ENCODE measurements around the gene FBXW2. TPM values are rescaled to one million over a fixed set of nuclear protein-coding genes. Genes with fewer than 3 reads are reported as not detected.

Gene FBXW2
- total RNA-seq, 2 experiments from 2014 or later, result 30.0 to 69.0 TPM

DNA sequence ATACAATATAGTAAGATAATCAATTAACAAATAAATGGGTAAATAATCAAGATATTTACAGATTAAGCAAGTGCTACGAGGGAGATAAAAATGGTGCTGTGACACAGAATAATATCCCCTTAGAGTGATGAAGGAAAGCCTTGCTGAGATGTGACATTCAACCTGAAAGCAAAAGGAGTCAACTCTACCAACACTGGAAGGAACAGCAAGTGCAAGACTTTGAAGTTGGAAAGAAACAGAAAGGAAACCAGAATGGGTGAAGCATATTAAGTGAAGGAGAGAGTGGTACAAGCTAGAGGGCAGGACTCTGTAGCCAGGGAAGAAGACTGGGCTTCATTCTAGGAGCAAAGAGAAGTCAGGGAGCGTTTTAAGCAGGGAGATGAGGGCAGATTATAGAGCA lies 66.7 kb downstream of the FBXW2 start:
- CTCF ChIA-PET (ENCODE audit: unreplicated experiment), result interaction anchor here (0.5 kb wide), 1 partner anchor 15 kb away, joined by 5 read pairs; no protein-coding TSS in a partner anchor
- POLR2A ChIA-PET, result interaction anchor here (0.5 to 0.9 kb wide), 3 partner anchors 8 to 338 kb away, joined by 3 read pairs; no protein-coding TSS in a partner anchor
- DNase-seq (ENCODE audit: low spot score), result no peak
- H4K20me1 ChIP-seq (ENCODE audit: insufficient read depth, low read length), result no peaks in the 10 kb centered on the region
- H3K27ac ChIP-seq (ENCODE audit: low read depth, low read length, poor library complexity, severe bottlenecking), result no peak overlapping the region
- BruUV-seq (replicated peaks), result no TSS peak
- no peaks in the 10 kb centered on the region for H3K36me3 ChIP-seq (ENCODE audit: insufficient read depth, low read length)
- H3K4me1 ChIP-seq (ENCODE audit: insufficient read depth, low read length, poor library complexity, severe bottlenecking), result peaks cover 9% of the 10 kb centered on the region
- intact Hi-C loops (cut with micrococcal nuclease; ENCODE audit: unreplicated experiment), result no loop called here
- H3K79me2 ChIP-seq (ENCODE audit: insufficient read depth, low read depth, low read length), result no peaks in the 10 kb centered on the region
- TF ChIP-seq EZH2phosphoT487 (IDR thresholded peaks at IDR 0.05; ENCODE audit: borderline replicate concordance, low read depth, low read length), result no peak
- TF ChIP-seq, protein P1, sequence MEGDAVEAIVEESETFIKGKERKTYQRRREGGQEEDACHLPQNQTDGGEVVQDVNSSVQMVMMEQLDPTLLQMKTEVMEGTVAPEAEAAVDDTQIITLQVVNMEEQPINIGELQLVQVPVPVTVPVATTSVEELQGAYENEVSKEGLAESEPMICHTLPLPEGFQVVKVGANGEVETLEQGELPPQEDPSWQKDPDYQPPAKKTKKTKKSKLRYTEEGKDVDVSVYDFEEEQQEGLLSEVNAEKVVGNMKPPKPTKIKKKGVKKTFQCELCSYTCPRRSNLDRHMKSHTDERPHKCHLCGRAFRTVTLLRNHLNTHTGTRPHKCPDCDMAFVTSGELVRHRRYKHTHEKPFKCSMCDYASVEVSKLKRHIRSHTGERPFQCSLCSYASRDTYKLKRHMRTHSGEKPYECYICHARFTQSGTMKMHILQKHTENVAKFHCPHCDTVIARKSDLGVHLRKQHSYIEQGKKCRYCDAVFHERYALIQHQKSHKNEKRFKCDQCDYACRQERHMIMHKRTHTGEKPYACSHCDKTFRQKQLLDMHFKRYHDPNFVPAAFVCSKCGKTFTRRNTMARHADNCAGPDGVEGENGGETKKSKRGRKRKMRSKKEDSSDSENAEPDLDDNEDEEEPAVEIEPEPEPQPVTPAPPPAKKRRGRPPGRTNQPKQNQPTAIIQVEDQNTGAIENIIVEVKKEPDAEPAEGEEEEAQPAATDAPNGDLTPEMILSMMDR (conservative IDR thresholded peaks at IDR 0.05; ENCODE audit: low read length), result no peak
- H3K9me3 ChIP-seq (ENCODE audit: low read length), result no peaks in the 10 kb centered on the region
- no peaks in the 10 kb centered on the region for H3K9me2 ChIP-seq (ENCODE audit: insufficient read depth, low read length)
- H2AFZ ChIP-seq (ENCODE audit: low read length), result no peak overlapping the region
- H3K4me3 ChIP-seq (ENCODE audit: low read depth, low read length, poor library complexity, severe bottlenecking), result no peak overlapping the region
- no peak overlapping the region for H3K4me2 ChIP-seq (ENCODE audit: low read length)

DNA sequence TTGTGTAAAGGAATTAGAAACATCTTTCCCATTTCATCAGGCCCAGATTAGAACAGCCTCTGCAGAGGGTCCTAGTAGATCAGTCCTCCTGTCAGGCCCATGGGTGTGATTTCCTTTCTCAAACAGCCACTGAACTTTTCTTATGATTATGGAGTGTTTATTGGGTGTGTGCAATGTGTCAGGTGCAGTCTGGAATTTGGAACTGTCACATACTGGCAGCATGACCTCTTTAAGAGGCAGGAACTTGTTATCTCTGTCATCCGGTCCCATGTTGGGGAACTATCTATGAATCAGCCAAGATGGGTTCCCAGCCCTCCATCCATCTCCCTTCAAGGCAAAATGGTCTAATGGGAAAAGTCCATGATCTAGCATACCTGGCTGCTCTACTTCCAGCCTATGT lies 67.3 kb downstream of the FBXW2 start:
- H3K4me1 ChIP-seq (ENCODE audit: insufficient read depth, low read length, poor library complexity, severe bottlenecking), result peaks cover 5% of the 10 kb centered on the region
- H4K20me1 ChIP-seq (ENCODE audit: insufficient read depth, low read length), result no peaks in the 10 kb centered on the region
- no TSS peak for BruUV-seq (replicated peaks)
- H3K79me2 ChIP-seq (ENCODE audit: insufficient read depth, low read depth, low read length), result no peaks in the 10 kb centered on the region
- no peaks in the 10 kb centered on the region for H3K36me3 ChIP-seq (ENCODE audit: insufficient read depth, low read length)
- TF ChIP-seq, protein P1 (conservative IDR thresholded peaks at IDR 0.05; ENCODE audit: low read length), result no peak
- TF ChIP-seq EZH2phosphoT487 (IDR thresholded peaks at IDR 0.05; ENCODE audit: borderline replicate concordance, low read depth, low read length), result no peak
- H3K9me2 ChIP-seq (ENCODE audit: insufficient read depth, low read length), result no peaks in the 10 kb centered on the region
- H3K4me3 ChIP-seq (ENCODE audit: low read depth, low read length, poor library complexity, severe bottlenecking), result no peak overlapping the region
- ChIA-PET CTCF (ENCODE audit: unreplicated experiment) (interaction anchor here (0.5 kb wide), 1 partner anchor 14 kb away, joined by 5 read pairs; no protein-coding TSS in a partner anchor), POLR2A (no interaction called here)
- no peak overlapping the region for H3K4me2 ChIP-seq (ENCODE audit: low read length)
- no peaks in the 10 kb centered on the region for H3K9me3 ChIP-seq (ENCODE audit: low read length)
- H2AFZ ChIP-seq (ENCODE audit: low read length), result no peak overlapping the region
- no peak for DNase-seq (ENCODE audit: low spot score)
- no peak overlapping the region for H3K27ac ChIP-seq (ENCODE audit: low read depth, low read length, poor library complexity, severe bottlenecking)
- intact Hi-C loops (cut with micrococcal nuclease; ENCODE audit: unreplicated experiment), result no loop called here

DNA sequence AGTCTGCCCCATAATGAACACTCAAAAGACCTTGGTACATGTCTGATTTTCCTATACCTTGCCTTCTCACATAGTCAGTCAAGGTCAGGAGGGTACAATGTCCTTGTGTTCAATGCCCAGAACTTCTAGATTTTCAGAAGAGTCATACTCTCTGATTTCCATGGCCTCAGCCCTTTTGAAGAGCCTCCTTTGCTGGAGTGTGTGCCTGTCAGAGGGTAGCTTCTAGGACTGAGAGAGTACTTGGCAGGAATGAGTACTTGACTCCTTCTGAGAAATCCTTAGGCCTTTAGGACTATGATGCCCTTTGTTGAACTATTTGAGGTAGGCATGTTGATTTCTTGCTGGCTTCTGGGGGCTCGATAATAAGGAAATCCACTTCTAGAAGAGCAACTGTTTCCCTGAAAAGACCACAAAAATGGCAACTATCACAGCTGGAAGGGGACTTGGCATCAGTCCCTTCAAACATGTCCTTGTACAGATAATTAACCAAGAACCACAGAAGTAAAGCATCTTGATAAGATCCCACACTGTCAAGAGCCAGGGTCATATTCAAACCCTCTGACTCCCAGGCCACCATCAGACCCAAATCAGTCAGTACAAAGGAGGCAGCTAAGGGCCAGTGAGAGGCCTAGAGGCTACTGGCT lies 68.3 kb downstream of the FBXW2 start:
- POLR2A ChIA-PET, result interaction anchor here (0.6 to 1.1 kb wide), 2 partner anchors 13 to 93 kb away, joined by 3 to 5 read pairs; no protein-coding TSS in a partner anchor
- Histone ChIP-seq H3K36me3 (ENCODE audit: insufficient read depth, low read length) (no peaks in the 10 kb centered on the region), H3K4me3 (ENCODE audit: low read depth, low read length, poor library complexity, severe bottlenecking) (no peak overlapping the region), H2AFZ (ENCODE audit: low read length) (no peak overlapping the region), H3K79me2 (ENCODE audit: insufficient read depth, low read depth, low read length) (no peaks in the 10 kb centered on the region), H3K4me2 (ENCODE audit: low read length) (no peak overlapping the region), H4K20me1 (ENCODE audit: insufficient read depth, low read length) (no peaks in the 10 kb centered on the region), H3K9me2 (ENCODE audit: insufficient read depth, low read length) (no peaks in the 10 kb centered on the region), H3K4me1 (ENCODE audit: insufficient read depth, low read length, poor library complexity, severe bottlenecking) (no peaks in the 10 kb centered on the region), H3K27ac (ENCODE audit: low read depth, low read length, poor library complexity, severe bottlenecking) (no peak overlapping the region), H3K9me3 (ENCODE audit: low read length) (no peaks in the 10 kb centered on the region)
- BruUV-seq (replicated peaks), result no TSS peak
- TF ChIP-seq, protein P1 (conservative IDR thresholded peaks at IDR 0.05; ENCODE audit: low read length), result no peak
- TF ChIP-seq EZH2phosphoT487 (IDR thresholded peaks at IDR 0.05; ENCODE audit: borderline replicate concordance, low read depth, low read length), result no peak
- DNase-seq (ENCODE audit: low spot score), result no peak
- CTCF ChIA-PET (ENCODE audit: unreplicated experiment), result no interaction called here
- intact Hi-C loops (cut with micrococcal nuclease; ENCODE audit: unreplicated experiment), result no loop called here
